GM18519 (cell line): Measurements from ENCODE around the gene CLDN22.
"Not testable (repeated sequence)": the region's sequence is repeated elsewhere in the genome, so short reads cannot be mapped to it uniquely, and the experiment has no call there.

Source experiments
- ATAC-seq: cut with Tn5 transposase; IDR thresholded peaks from one replicate; pipeline ENCODE4 v1.9.1; 2021; ENCODE audit warnings: mild to moderate bottlenecking, moderate library complexity; ENCODE audit not compliant: unreplicated experiment, low FRiP score

Gene CLDN22

DNA sequence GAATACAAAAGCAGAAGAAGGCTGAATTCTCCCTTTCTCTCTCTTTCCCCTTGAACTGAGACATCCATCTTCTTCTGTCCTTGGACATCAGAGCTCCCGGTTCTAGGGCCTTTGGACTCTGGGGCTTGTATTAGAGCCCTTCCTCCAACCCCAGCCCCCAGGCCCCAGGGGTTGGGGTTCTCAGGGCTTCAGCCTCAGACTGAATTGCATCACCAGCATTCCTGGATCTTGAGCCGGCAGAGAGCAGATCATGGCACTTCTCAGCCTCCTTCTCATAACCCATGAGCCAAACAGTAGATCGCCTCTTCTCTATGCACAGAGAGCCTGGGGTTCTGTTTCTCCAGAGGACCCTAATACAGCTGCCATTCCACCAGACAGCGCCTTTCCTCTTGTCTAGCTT, 27.5 kb upstream of the CLDN22 start:
- no peak for ATAC-seq

DNA sequence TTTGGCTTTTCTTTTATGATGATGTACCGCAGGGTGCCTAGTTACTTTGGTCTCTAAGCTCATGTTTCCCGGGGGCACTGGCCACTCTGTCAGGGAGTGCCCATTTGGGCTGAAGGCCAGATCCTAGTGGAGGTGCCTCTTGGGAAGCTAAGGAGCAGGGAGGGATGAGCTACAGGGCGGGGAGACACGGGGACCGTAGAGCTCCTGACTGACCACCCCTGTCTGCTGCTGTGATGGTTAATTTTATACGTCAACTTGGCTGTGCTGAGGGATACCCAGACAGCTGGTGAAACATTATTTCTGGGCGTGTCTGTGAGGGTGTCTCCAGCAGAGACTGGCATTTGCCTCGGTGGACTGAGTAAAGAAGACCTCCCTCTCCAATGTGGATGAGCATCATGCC, 27.1 kb upstream of the CLDN22 start:
- ATAC-seq = no peak

DNA sequence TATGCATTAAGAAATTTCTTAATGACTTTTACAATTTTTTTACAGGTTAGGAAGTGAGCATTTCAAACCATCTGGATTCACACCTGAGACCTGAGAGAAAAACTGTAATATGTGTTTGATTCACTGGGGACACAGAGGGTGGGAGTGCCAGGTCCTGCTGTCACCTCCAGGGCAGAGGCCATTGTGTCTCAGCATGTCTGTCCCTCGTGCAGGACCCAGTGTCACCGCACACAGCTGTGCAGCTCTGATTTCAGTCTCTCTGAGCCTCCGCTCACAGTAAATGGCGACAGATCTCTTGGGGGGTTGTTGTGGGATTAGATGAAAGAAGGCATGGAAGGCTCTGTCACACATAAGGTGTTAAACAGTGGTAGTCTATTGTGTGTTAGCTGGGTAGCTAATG, 25.2 kb upstream of the CLDN22 start:
- ATAC-seq = no peak

DNA sequence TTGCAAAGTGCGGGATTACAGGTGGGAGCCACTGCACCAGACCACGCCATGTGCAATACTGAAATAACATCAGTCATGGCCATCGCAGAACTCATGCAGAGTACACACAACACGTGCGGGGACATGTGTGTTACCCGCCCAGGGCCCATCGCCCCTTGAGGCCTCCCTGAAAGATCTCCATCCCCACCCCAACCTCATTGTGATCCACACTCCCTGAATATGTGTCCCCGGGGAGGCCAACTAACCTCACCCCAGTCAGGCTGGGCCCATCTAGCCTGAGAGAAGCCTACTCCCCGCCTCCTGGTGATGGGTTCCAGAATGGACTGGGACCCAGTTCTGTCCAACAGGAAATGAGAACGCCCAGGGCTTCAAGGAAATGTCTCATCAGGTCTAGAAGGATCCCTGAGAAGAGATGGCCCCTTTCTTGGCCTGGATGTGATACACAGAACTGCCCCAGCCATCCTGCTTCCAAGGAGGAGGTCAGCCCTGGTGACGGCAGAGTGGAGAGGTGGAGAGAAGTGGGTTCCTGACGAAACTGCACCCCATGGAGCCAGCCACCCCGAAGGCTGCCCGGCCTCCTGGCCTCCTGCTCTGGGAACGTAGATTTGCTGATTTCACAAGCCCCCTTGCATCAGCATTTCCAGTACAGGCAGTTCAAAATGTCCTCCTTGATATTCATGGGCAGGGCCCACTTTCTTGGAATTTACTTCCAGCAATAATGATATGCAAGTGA, 24.6 kb upstream of the CLDN22 start:
- ATAC-seq = no peak

DNA sequence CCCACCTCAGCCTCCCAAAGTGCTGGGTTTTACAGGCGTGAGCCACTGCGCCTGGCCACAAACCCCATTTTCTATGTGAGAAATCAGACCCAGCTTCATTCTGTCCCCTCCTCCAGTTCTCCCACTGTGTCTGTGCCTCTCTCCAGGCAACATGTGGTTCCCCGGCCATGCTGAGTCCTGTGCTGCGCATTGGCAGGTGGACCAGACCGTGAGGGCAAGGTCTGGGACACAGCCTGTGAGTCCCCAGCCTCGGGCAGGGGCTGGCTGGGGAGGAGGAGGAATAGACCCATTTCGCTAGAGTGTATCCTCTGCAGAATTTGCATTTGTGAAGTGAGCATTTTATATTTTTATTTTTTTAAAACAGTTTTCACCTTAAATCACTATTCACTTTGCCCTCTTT, 23.7 kb upstream of the CLDN22 start:
- ATAC-seq = no peak

DNA sequence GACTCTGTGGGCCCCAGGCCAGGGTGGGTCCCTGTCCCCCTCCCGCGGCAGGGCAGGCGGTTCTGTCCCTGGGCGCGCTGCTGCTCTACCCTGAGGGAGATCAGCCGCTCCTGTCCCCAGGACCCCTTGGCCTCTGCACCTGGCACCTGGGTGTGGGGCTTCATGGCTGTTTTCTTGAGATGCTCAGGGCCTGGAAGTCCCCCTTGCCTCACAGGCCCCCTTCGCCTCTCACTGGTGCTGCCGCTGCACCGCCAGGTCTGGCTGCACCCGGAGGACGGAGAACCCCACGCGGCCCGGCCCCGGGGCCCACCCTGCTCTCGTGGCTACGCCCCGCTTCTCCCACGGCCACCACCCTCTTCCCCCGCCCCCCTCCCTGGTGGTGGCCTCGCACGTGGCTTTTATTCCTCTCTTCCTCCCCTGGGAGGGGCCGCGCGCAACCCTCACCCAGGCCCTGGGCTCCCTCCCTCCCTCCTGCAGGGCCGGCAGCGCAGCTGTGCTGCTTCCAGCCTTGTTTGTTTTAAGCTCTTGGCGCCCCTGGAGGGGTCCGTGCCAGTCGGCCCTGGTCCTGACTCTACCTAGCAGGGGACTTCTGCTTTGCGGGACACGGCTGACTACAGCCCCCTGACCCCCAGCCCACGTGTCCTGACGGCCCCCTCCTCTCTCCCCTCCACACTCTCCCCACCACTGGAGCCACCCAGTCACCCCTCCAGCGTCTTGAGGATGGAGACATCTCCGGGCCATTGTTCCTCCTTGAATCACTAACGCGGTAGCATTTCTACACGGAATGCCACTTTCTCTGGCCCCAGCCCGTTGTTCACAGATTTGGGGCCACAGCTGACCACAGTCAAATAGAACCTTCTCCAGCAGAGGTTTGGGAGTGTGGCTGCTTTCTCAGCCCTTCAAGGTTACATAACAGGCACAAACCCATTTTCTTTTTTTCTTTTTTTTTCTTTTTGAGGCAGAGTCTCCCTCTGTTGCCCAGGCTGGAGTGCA, 22.8 kb upstream of the CLDN22 start:
- ATAC-seq = no peak

DNA sequence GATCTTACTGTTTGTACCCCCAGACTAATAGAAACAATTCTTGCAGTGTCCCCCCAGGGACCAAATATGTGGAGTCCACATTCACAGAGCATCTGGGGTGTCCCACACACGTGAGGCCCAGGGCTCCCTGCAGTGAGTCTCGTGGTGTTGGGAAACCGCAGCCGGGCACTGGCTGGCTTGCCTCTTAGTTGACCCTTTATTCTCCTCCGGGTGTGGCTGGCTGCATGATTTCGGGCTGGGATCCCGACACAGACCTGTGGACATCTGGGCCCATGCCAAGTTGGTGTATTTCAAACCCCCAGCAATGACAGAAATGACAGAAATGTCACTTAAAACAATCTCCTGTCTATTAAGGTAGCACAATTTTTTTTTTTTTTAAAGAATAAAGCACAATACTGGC, 17.8 kb upstream of the CLDN22 start:
- ATAC-seq = no peak

DNA sequence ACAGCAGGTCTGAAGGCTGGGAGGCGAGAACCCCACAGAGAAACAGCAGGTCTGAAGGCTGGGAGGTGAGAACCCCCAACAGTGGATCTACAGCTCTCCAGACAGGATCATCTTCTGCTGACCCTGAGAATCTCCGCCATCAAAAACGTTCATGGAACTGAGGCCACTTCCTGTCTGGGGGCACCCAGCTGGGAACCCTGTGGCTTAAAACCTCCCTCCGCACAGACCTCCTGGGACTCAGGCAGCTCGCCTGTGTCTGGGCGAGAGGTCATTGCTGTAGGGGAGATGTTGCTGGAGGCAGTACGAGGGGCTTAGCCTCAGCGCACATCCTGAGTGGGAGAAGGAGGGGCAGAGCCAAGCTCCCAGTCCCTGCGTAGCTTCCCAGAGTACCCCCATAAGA, 17.3 kb upstream of the CLDN22 start:
- no peak for ATAC-seq

DNA sequence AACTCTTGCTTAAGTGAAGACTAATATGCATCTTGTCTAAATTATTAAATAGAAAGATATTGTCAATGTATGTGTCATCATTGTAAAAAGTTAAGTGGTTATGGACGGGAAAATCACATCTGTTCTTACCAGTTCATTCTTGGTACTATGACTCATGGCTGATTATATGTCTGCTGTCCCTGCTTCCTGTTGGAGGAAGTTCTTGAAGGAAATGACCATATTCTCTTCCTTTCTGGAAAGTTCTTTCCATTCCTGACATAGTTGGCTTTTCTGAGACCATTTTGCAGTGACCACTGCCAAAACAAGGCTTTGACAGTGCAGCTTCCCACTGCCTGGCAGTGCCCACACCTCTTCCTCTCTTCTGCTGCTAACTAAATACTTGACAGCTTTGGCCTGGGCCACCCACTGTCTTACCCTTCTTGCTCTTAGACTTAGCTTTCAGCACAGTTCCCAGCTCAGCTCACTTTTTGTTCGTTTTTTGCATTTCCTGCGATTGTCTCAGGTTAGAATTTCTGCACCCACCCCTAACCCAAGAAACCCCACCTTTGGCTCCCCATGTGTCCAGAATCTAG, 15.4 kb upstream of the CLDN22 start:
- no peak for ATAC-seq

DNA sequence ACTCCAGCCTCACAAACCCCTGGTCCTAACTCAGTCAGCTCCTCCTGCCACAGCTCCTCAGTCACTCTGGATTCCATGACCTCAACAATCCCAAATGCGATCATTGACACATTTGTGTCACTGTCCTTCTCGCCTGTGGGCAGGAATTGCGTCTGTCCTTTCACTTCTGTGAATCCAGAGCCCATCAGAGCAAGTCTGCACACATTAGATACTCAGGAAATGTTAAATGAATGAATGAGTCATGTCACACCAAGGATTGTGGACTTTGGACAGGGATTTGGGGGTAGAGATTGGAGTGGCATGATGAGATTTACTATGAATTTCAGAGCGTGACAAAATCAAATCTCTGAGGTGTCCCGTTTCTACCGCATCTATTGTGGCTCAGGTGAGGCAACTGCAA, 13.9 kb upstream of the CLDN22 start:
- ATAC-seq = no peak

DNA sequence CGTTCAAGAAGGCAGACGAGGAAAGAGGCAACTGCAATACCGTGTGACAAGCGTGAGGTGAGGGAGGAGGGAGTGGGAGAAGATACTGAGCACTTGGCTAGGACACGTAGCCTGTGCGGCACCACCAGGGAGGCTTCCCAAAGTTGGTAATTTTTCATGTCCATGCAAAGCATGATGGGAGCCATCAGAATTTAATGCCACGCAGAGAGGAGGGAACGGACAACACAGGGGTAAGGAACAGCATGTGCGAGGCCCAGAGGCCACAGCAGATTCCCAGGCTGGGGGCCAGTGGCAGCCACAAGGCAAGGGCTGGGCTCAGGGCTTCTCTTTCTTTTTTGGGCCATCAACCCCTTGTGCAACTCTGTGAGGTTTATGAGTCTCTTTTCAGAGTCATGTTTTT, 13.1 kb upstream of the CLDN22 start:
- ATAC-seq = no peak

DNA sequence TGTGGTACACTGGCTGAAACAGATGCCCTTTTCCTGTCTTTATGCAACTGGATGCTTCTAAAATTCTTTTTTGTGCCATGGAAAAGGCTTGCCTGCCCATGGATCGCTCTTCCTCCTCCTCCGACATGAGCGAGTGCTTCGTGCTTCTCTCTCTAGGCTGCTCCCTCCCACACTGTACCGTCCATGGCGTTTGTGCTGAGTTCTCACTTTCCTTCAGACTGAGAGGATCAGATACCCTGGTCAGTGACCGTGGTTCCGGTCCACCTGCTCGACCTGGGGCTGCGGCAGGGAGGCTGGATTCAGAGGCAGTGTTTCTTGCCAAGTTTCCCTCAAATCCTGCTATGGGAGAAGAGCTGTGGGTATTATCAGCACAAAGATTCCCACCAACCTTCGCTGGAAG, 12.4 kb upstream of the CLDN22 start:
- no peak for ATAC-seq

DNA sequence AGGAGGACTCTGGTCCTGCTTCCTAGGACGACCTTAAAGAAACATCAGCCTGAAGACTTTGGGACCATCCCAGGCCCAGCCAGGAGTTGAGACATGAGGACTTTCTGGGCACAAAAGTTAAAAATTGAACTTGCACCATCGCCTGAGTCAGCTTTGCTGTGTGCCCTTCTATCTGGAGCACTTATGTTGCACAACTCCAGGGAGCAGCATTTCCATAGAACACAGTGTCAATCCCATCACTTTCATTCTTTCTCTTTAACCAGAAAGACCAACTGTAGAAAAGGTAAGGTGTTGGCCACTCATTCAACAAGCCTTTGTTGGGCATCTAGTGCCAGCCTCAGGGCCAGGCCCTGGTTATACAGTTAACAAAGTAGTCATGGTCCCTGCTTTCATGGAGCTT, 10.8 kb upstream of the CLDN22 start:
- no peak for ATAC-seq

DNA sequence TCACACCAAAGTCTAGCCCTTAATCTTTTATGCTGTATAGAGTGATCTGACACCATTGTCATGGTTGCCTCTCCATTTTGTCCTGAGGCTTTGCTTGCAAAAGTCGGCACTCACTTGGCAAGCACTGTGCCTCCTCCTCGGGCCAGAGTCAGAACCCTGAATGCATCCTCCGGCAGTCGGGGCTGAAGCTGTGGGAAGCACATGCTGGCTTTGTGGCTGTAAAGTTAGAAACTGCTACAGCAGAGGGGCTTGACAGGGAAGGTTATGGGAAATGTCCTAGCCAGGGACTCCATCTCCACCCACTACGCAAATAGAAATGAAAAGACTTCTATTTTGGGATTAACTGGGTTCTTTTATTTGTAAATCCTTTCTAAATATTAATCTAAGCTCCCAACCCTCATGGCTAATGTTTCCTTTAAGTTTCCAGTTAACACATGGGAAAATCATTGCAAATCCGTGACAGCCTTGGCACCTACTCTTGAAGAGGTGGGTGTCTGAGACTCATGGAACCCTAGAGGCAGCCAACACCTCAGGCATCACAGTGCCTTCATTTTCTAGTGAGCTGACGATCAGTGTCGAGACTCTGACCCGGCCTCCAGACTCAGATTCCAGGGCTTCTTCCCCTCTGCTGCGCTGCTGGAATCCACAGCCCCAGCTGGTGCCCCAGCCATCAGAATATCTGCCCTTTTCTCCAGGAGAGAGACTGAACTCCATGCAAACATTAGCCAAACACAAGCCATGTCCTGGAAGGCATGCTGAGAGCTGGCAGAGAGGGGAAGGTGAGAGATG, 10.1 kb upstream of the CLDN22 start:
- no peak for ATAC-seq

DNA sequence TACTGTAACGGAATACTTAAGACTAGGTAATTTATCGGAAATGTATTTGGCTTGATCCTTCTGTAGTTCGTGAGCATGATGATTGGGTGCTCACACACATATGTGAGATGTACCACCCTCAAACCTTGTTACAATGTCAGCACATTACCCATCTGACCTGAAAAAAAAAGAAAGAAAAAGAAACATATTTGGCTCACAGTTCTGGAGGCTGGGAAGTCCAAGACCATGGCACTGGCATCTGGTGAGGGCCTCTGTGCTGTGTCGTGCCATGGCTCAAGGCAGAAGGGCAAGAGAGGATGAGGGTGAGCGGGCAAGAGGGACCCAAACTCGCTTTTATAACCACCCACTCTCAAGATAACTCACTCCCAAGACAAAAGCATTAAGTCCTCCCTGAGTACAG, 9.2 kb upstream of the CLDN22 start:
- ATAC-seq = no peak

DNA sequence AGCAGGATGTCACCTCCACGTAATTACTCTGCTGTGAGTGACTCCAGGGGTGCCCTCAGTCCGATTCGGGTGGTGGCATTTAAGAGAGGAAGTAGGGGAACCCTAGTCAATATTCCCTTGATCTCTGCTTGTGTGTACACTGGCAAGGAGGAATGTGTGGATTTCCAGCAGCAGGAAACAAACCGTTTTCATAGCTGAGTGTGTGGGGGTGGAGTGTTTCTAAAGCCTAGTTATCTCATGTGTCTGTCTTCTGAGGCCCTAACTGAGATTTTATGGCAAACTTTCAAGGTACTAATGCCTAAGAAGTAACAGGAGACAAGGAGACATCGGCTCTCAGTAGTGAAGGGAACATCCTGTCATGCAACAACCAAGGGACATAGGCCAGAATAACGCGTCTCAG, 8.8 kb upstream of the CLDN22 start:
- no peak for ATAC-seq

DNA sequence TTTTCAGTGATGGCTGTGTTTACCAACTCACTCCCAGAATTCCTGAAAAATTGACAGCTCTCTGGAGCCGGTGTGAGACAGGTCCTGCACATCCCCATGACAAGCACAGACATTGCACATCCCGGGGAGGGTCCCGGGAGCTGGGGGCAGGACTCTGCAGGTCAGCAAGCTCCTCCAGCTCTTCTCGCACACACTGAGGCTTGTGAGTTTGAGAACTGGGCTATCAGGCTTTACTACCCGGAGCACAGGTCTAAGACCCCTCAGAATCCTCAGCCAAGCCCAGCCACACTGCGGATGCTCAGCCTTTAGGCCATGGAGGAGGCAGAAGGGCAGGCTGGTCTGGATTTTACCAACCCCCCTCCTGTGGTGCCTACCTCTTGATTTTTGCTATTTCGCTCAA, 7.8 kb upstream of the CLDN22 start:
- no peak for ATAC-seq

DNA sequence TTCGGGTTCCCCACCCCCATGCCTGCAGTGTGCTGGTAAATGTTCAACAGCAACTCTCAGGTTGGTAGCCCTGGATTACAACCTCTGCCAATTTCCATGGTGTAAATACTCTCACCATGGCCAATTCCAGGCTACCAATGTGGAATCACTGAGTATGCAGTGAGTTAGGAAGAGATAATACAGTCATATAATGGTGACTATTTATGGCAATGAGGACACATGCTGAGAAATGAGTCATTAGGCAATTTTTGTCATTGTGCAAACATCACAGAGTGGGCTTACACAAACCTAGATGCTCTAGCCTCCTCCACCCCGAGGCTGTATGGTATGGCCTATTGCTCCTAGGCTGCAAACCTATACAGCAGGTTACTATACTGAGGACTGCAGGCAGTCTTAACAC, 6.8 kb upstream of the CLDN22 start:
- ATAC-seq = no peak

DNA sequence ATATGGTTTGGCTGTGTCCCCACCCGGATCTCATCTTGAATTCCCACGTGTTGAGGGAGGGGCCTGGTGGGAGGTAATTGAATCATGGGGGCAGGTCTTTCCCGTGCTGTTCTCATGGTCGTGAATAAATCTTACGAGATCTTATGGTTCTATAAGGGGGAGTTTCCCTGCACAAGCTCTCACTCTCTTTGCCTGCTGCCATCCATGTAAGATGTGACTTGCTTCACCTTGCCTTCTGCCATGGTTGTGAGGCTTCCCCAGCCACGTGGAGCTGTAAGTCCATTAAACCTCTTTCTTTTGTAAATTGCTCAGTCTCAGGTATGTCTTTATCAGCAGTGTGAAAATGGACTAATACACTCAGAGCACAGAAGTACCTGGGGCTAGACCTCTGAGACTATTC, 6.3 kb upstream of the CLDN22 start:
- ATAC-seq = not testable (repeated sequence)

DNA sequence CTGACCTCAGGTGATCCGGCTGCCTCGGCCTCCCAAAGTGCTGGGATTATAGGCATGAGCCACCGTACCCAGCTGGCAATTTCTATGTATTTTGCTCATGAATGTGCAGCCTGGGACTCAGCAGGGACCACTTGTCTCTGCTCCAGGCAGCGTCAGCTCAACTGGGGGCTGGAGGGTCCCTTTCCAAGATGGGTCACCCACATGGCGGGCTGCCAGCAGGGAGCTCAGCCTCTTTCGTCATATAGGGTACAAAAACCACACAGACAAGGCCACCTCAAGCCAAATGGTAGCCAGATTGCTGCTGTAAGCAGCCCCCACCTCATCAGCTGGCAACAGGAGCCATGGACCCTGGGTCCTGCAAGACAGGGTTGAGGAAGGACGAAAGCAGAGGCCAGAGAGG, 4.5 kb upstream of the CLDN22 start:
- ATAC-seq = no peak

DNA sequence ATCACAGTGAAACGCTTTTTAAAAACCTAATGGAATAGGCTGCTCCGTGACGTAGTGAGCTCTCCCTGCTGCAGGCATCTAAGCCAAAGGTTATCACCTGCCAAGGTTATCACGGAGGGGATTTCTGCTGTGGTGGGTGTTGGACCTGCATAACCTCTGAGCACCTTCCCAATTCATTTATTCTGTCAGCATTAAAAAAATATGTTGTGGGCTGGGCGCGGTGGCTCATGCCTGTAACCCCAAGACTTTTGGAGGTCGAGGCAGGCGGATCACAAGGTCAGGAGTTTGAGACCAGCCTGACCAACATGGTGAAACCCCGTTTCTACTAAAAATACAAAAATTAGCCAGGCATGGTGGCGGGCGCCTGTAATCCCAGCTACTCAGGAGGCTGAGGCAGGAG, 4.0 kb upstream of the CLDN22 start:
- not testable (repeated sequence) for ATAC-seq
